ENCODE data around the gene HIRA. TPM values are rescaled to one million over a fixed set of nuclear protein-coding genes. Genes with fewer than 3 reads are reported as not detected.

HIRA gene
- total and polyA plus RNA-seq, 9 of the 15 experiments (the other 6 are each of a cell fraction or from before 2014, with no cell fraction given): 0.96 to 132 (median 58.4) TPM

- no peak for TF ChIP-seq CBFA2T2 (conservative IDR thresholded peaks at IDR 0.05)
- no peak for TF ChIP-seq U2AF2 (optimal IDR thresholded peaks at IDR 0.05; ENCODE audit: low read depth, low read length)
- TF ChIP-seq PBX2 (CRISPR knock-in tag; IDR thresholded peaks at IDR 0.05; ENCODE audit: low read depth): no peak
- TF ChIP-seq PBX2 (tag; conservative IDR thresholded peaks at IDR 0.05; ENCODE audit: low read depth): no peak
- no peak for TF ChIP-seq NCOR1 (IDR thresholded peaks at IDR 0.05)
- 0 out of 2 replicates have a peak, but pooled peaks have one; percentile 84 for TF ChIP-seq ERF (CRISPR knock-in tag; IDR thresholded peaks at IDR 0.05)
- peak; percentile 73; the same call in 1 of the 2 replicates for TF ChIP-seq SMAD4 (CRISPR knock-in tag; conservative IDR thresholded peaks at IDR 0.05)
- 0 out of 2 replicates have a peak, but pooled peaks have one; percentile 86 for TF ChIP-seq SRSF3 (IDR thresholded peaks at IDR 0.05; ENCODE audit: insufficient read depth, low read length)
- TF ChIP-seq MXI1 (IDR thresholded peaks at IDR 0.05; ENCODE audit: low read depth, low read length): 0 out of 2 replicates have a peak, but pooled peaks have one; percentile 1
- TF ChIP-seq HBP1 (CRISPR knock-in tag; IDR thresholded peaks at IDR 0.05): peak; percentile 93; the same call in 1 of the 2 replicates
- TF ChIP-seq NR2F6 (CRISPR knock-in tag; IDR thresholded peaks at IDR 0.05): no peak
- TF ChIP-seq CSDE1 (IDR thresholded peaks at IDR 0.05): no peak
- TF ChIP-seq ZBTB26 (CRISPR knock-in tag; IDR thresholded peaks at IDR 0.05): peak; percentile 95
- TF ChIP-seq ZNF318 (IDR thresholded peaks at IDR 0.05; ENCODE audit: borderline replicate concordance in 1 of 2, low read depth in 1 of 2): no peak
- TF ChIP-seq FOXJ3 (CRISPR knock-in tag; IDR thresholded peaks at IDR 0.05): no peak
Observed at GRCh38 chr22:19480173-19480568, 48.6 kb upstream of the HIRA start (continued).
